ENCODE results near the gene HIPK2. TPM values are rescaled to one million over a fixed set of nuclear protein-coding genes. Genes with fewer than 3 reads are reported as not detected.
A peak's percentile ranks its signal among the peaks of the same experiment; 100 is the strongest.

The HIPK2 gene
- total RNA-seq: 10 to 100 TPM; 28.7 to 32.9 TPM
- polyA plus RNA-seq: 1 to 10 TPM; 2.1 to 4.3 (median 3.1) TPM
- 66.5 to 101 (median 71.5) reads per million in 6 experiments for total RNA-seq

- POLR2A ChIA-PET: interaction anchor here (0.6 to 3.8 kb wide), 7 partner anchors 10 to 399 kb away, joined by 3 to 51 read pairs (median 5); partner anchors contain the start of gene KDM7A
- Mint-ChIP-seq H3K36me3 (peaks cover 0 to 5% (median 2%) of the 10 kb centered on the region in 3 donors), H3K4me1 (peaks cover 34 to 53% (median 41%) of the 10 kb centered on the region in 4 donors), H3K27me3 (peaks cover 2 to 22% (median 13%) of the 10 kb centered on the region in 5 donors), H3K4me3 (peak within 1 kb of the TSS; percentile 94 to 99 (median 98)), H3K9me3 (no peaks in the 10 kb centered on the region), H3K27ac (peak within 1 kb of the TSS; percentile 93 to 99 (median 96))
- peak; percentile 65 to 68 for ATAC-seq
- peak; percentile 60 to 80 (median 70) for DNase-seq
Measured at GRCh38 chr7:139777948-139778841, at the start of gene HIPK2. Gene HIPK2 (minus strand): TSS chr7:139777998. CDS start chr7:139777623, 375 bp downstream.

DNA sequence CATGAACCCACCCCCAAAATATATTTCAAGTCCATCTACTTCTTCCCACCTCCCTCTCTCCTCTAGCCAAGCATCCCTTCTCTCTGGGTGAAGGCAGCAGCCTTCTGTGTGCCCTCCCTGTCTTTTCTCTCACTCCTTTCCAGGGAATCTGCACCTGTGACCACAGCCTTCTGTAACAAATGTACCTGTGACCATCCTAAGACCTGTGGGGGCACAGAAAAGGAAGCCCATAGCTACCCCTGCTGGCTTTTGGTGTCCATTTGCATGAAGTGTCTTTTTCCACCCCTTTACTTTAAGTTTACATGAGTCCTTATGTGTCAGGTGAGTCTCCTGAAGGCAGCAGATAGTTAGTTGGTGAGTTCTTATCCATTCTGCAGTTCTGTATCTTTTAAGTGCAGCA is 49.2 kb upstream of the HIPK2 start:
- Mint-ChIP-seq H3K27ac (peak overlapping the region in 3 of 10 donors; percentile 11 to 73 (median 27)), H3K36me3 (no peaks in the 10 kb centered on the region), H3K4me1 (peaks cover 3 to 36% (median 14%) of the 10 kb centered on the region in 4 donors), H3K4me3 (no peak overlapping the region), H3K9me3 (no peaks in the 10 kb centered on the region), H3K27me3 (peaks cover 0 to 19% (median 0%) of the 10 kb centered on the region in 5 donors)
- DNase-seq (peak in 3 of 10 donors; percentile 9 to 24 (median 21)), ATAC-seq (peak in 1 of 2 donors; percentile 35)
- POLR2A ChIA-PET: no interaction called here

GRCh38 chr7:139825666-139826290 is 48.0 kb upstream of the HIPK2 start:
- DNase-seq (no peak), ATAC-seq (no peak)
- Mint-ChIP-seq H3K27me3 (peaks cover 0 to 19% (median 0%) of the 10 kb centered on the region in 5 donors), H3K4me1 (peaks cover 3 to 29% (median 14%) of the 10 kb centered on the region in 4 donors), H3K4me3 (no peak overlapping the region), H3K9me3 (no peaks in the 10 kb centered on the region), H3K27ac (no peak overlapping the region), H3K36me3 (no peaks in the 10 kb centered on the region)
- POLR2A ChIA-PET: no interaction called here

DNA sequence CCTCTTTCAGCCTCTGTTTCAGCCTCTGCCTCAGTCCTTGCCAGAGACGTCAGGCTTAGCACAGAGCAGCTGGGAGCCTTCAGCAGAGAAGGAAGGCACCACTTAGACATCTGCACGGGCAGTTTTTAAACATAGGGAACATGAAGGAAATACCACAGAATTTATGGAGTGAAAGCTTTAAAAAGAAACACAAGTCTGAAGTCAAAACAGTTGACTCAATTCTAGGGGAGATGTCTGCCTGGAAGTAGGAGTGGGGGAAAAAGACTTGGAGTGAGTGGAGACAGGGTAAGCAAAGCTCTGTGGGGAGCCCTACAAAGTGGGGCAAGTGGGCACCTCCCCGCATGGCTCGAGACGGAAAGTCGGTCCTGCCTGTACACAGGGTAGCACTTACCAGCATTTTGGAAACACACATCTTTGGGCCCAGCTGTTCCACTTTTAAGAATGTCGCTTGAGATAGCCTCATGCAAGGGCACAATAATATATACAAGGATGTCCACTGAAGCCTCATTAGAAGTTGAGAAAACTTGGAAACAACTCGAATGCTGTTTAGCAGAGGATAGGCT is 46.2 kb upstream of the HIPK2 start:
- Mint-ChIP-seq H3K4me3 (no peak overlapping the region), H3K4me1 (peaks cover 0 to 14% (median 5%) of the 10 kb centered on the region in 4 donors), H3K27me3 (peaks cover 0 to 19% (median 0%) of the 10 kb centered on the region in 5 donors), H3K36me3 (no peaks in the 10 kb centered on the region), H3K27ac (no peak overlapping the region), H3K9me3 (no peaks in the 10 kb centered on the region)
- DNase-seq: no peak
- ATAC-seq: no peak
- POLR2A ChIA-PET: no interaction called here

DNA sequence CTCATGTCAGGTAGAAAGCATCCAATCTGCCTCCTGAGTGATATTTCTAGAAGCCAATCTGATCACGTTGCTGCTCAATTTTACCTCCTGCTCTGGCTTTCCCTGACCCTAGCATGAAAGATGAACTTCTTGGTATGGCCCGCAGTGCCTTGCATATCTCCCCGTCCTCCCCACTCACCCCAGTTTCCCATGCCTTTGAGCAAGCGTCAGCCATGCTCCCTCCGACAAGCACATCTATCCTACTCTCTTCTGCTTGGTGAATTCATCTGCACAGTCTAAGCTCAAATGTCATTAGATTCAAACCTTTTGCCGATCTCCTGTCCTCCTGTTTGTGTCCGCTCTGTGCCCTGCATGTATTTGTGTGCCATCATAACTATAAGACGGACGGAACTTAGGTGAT is 45.1 kb upstream of the HIPK2 start:
- DNase-seq (no peak), ATAC-seq (no peak)
- peaks cover 0 to 19% (median 0%) of the 10 kb centered on the region in 5 donors for H3K27me3 Mint-ChIP-seq
- H3K4me1 Mint-ChIP-seq: peaks cover 0 to 2% (median 0%) of the 10 kb centered on the region in 4 donors
- POLR2A ChIA-PET: no interaction called here
- H3K9me3 Mint-ChIP-seq: no peaks in the 10 kb centered on the region
- no peaks in the 10 kb centered on the region for H3K36me3 Mint-ChIP-seq
- no peak overlapping the region for H3K27ac Mint-ChIP-seq
- no peak overlapping the region for H3K4me3 Mint-ChIP-seq

DNA sequence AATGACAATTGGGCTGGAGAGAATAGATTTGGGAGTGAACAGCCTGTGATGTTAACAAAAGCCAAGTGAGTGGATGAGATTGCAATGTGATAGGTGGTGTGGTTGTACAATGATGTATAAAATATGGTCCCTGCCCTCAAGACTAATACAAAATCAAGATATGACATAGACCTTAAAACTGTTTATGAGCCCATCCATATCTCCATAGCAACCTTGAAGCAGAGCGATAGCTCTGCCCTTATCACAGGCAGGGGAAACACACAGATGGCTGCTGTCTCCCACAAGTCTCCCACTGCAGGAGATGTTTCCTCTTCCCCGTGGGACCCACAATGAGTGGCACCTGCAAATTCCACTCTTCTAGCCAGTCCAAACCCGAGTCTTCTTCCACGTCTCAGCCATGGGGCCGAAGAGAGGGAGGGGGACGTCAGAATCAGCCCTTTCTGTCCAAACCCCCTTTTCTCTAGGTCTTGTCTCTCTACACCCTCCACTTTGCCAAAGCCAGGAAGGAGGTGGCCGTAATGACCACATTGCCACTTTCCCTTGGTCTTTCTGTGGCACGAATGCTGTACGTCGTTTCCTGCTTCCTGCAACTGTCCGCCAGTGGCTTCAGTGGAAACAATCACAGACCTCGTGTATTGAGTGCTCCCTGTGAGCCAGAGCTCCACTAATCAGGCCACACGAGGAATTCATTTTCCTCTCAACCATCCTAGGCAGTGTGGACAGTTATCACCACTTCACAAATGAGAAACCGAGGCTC is 43.7 kb upstream of the HIPK2 start:
- no peak for ATAC-seq
- Mint-ChIP-seq H3K36me3 (no peaks in the 10 kb centered on the region), H3K27ac (no peak overlapping the region), H3K4me1 (no peaks in the 10 kb centered on the region), H3K27me3 (peaks cover 0 to 9% (median 0%) of the 10 kb centered on the region in 5 donors), H3K4me3 (no peak overlapping the region), H3K9me3 (no peaks in the 10 kb centered on the region)
- POLR2A ChIA-PET: interaction anchor here (0.7 kb wide), 1 partner anchor 1830 kb away, joined by 3 read pairs; no protein-coding TSS in a partner anchor
- DNase-seq: no peak

GRCh38 chr7:139820089-139820488 is 42.3 kb upstream of the HIPK2 start:
- no peak overlapping the region for H3K4me3 Mint-ChIP-seq
- no peak for DNase-seq
- H3K36me3 Mint-ChIP-seq: peaks cover 0 to 4% (median 0%) of the 10 kb centered on the region in 3 donors
- H3K9me3 Mint-ChIP-seq: peaks cover 0 to 4% (median 0%) of the 10 kb centered on the region in 9 donors
- ATAC-seq: no peak
- POLR2A ChIA-PET: no interaction called here
- no peaks in the 10 kb centered on the region for H3K4me1 Mint-ChIP-seq
- H3K27ac Mint-ChIP-seq: no peak overlapping the region
- H3K27me3 Mint-ChIP-seq: peaks cover 0 to 2% (median 0%) of the 10 kb centered on the region in 5 donors

DNA sequence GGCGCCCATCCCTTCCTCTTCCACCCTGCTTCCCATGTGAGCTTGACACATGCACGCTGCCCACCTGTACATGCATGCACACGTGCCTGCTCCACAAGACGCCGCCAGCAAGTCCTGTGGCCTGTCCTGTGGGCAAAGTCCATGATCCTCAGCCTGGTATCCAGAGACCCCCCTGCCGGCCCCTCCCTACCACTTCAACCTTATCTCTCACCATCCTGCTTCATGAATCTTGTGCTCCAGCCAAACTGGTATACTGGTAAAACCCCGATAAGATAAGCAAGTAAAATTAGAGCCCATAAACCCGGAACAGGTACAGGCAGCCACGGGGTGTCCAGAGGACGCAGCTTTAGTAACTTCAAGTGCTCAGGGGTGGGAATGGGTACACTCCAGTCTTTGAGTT is 39.5 kb upstream of the HIPK2 start:
- Mint-ChIP-seq H3K36me3 (peaks cover 0 to 4% (median 0%) of the 10 kb centered on the region in 3 donors), H3K4me3 (no peak overlapping the region), H3K27me3 (peaks cover 0 to 2% (median 0%) of the 10 kb centered on the region in 5 donors), H3K4me1 (peaks cover 6 to 12% (median 9%) of the 10 kb centered on the region in 4 donors), H3K27ac (no peak overlapping the region), H3K9me3 (peaks cover 0 to 4% (median 0%) of the 10 kb centered on the region in 9 donors)
- no peak for DNase-seq
- POLR2A ChIA-PET: no interaction called here
- ATAC-seq: no peak

- peaks cover 6 to 14% (median 10%) of the 10 kb centered on the region in 4 donors for H3K4me1 Mint-ChIP-seq
- H3K36me3 Mint-ChIP-seq: peaks cover 0 to 4% (median 0%) of the 10 kb centered on the region in 3 donors
Measured at GRCh38 chr7:139813689-139814088, 35.9 kb upstream of the HIPK2 start.

DNA sequence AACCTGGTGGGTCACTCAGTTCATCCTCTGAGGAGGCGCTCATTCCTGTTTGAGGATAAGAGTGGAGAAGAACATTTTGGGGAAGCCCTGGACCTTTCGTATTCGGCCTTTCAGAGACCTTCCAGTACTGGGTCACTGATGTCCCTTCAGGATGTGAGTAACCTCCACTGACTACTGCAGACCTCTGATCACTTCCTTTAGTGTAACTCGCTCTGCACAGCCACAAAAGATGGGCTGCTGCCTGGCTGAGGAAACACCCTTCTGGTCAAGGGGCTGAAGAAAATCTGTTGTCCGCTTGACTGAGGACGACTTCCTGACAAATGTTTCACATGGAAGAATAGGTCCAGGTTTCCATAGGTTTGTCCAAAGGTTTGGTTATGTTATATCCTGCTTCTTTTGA is 35.4 kb upstream of the HIPK2 start:
- Mint-ChIP-seq H3K4me3 (no peak overlapping the region), H3K27ac (no peak overlapping the region), H3K27me3 (peaks cover 0 to 4% (median 3%) of the 10 kb centered on the region in 5 donors), H3K9me3 (peaks cover 0 to 4% (median 0%) of the 10 kb centered on the region in 9 donors), H3K4me1 (peaks cover 6 to 14% (median 10%) of the 10 kb centered on the region in 4 donors), H3K36me3 (peaks cover 0 to 4% (median 0%) of the 10 kb centered on the region in 3 donors)
- no peak for ATAC-seq
- POLR2A ChIA-PET: no interaction called here
- DNase-seq: no peak

More at GRCh38 chr7:139813689-139814088, 35.9 kb upstream of the HIPK2 start:
- Mint-ChIP-seq H3K9me3 (peaks cover 0 to 4% (median 0%) of the 10 kb centered on the region in 9 donors), H3K27ac (peak overlapping the region in 1 of 10 donors; percentile 42), H3K27me3 (peaks cover 0 to 3% (median under 1%) of the 10 kb centered on the region in 5 donors), H3K4me3 (peak overlapping the region in 1 of 10 donors; percentile 36)
- DNase-seq: peak in 2 of 10 donors; percentile 20 to 34
- peak in 1 of 2 donors; percentile 61 for ATAC-seq
- POLR2A ChIA-PET: no interaction called here

DNA sequence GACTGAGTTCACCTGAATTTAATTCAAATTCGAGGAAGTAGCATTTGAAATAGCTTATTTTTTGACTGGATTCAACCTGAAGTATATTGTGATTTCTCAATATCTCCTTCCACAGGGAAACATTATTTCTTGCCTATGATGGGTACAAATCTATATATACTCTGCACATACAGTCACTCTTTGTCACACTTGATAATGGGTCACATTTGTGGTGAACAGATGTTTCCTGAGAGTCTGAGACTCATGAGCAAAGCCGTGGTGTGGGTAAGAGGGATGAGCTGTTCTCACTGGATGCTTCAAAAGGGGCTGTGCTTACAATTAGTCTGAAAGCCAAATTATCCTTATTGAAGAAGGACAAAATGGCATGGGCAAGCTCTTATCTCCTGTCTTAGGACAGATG is 33.3 kb upstream of the HIPK2 start:
- peak overlapping the region in 1 of 10 donors; percentile 17 for H3K27ac Mint-ChIP-seq
- ATAC-seq: no peak
- POLR2A ChIA-PET: no interaction called here
- peaks cover 9 to 14% (median 11%) of the 10 kb centered on the region in 4 donors for H3K4me1 Mint-ChIP-seq
- no peak for DNase-seq
- peaks cover 0 to 9% (median 0%) of the 10 kb centered on the region in 9 donors for H3K9me3 Mint-ChIP-seq
- peaks cover 0 to 10% (median 3%) of the 10 kb centered on the region in 5 donors for H3K27me3 Mint-ChIP-seq
- no peak overlapping the region for H3K4me3 Mint-ChIP-seq
- H3K36me3 Mint-ChIP-seq: peaks cover 0 to 4% (median 0%) of the 10 kb centered on the region in 3 donors
